Urinary bladder (tissue), 4 donors: ENCODE data around the gene POLA2. TPM values are rescaled to one million over a fixed set of nuclear protein-coding genes. Genes with fewer than 3 reads are reported as not detected.

Experiments used
- DNase-seq: peaks from one replicate; pipeline ENCODE4 v3.0.0-alpha.2; 2015; ENCODE audit errors: extremely low spot score
- H3K27ac ChIP-seq: one replicate; pipeline ENCODE4 v1.5.1; 2013; ENCODE audit warnings: low read depth, mild to moderate bottlenecking, moderate library complexity
- H3K36me3 ChIP-seq: one replicate; pipeline ENCODE4 v1.6.1; 2013; ENCODE audit warnings: mild to moderate bottlenecking, moderate library complexity; ENCODE audit not compliant: insufficient read depth
- H3K4me1 ChIP-seq: one replicate; pipeline ENCODE4 v1.6.1; 2013; ENCODE audit warnings: mild to moderate bottlenecking, moderate library complexity; ENCODE audit not compliant: insufficient read depth
- H3K4me3 ChIP-seq: one replicate; pipeline ENCODE4 v1.5.1; 2013; ENCODE audit warnings: low read depth, low read length
- WGBS: extraction: QIAGEN DNeasy Blood & Tissue Kit; methylation state at CpG from one replicate; pipeline ENCODE4 v1.1.7; 2013; 5-methylcytosine and 5-hydroxymethylcytosine counted together
- polyA plus RNA-seq: library from polyadenylated mRNA; stranded (reverse); fragments of 200-250 nt; gene quantifications from one replicate; pipeline ENCODE4 v1.2.3, GENCODE V29; 2013
- total RNA-seq: library from RNA; depleted of rRNA; stranded (reverse); fragments of >200 nt; gene quantifications from one replicate; pipeline ENCODE4 v1.2.3, GENCODE V29; 2014
- donor health status: healthy with polysubstance abuse.
- donor health status: healthy.

The POLA2 gene
- total and polyA plus RNA-seq, 2 donors: 10.3 to 10.7 TPM

DNA sequence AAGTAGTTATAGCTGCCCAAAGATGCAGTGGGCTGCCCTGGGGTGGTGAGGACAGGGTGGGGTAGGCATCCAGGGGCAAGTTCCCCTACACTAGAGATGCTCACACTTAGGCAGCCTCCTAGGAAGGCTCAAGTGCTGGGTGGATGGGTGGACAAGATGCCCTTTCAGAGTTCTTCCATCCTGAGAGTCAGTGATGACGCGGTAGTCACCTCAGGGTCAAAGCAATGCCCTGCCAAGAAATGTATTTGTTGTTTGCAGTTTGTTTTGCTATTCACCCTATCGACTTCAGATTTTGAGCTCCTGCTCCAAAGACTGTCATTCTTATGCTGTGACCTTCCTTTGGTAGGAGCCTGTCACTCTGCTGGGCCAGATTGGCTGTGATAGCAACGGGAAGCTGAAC, 18.9 kb downstream of the POLA2 start:
- Histone ChIP-seq H3K27ac (no peak overlapping the region), H3K4me3 (no peak overlapping the region), H3K4me1 (no peaks in the 10 kb centered on the region), H3K36me3 (no peaks in the 10 kb centered on the region)
- WGBS: 92% methylated on average over 4 of the region's 4 CpGs
- DNase-seq: no peak

DNA sequence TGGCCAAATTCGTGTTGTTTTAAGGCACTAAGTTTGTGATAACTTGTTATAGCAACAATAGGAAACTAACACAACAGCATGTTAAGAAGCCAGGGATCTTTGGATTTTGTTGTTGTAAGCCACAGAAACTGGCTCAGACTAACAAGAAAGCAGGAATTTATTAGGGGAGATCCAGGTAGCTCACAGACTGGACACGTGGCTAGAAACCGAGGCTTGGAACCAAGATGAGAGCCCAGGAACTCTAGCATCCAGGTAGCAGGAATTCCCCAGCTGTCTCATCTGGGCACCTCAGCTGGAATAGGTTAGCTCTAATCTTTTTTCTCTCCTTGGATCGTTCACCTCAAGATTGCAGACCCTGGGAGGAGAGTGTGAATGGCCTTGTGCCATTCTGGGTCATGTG, 24.9 kb downstream of the POLA2 start:
- H3K4me1 ChIP-seq: peaks cover 3% of the 10 kb centered on the region
- H3K27ac ChIP-seq: no peak overlapping the region
- no peak for DNase-seq
- no peak overlapping the region for H3K4me3 ChIP-seq
- H3K36me3 ChIP-seq: no peaks in the 10 kb centered on the region
- WGBS: 87% methylated on average over 4 of the region's 4 CpGs

DNA sequence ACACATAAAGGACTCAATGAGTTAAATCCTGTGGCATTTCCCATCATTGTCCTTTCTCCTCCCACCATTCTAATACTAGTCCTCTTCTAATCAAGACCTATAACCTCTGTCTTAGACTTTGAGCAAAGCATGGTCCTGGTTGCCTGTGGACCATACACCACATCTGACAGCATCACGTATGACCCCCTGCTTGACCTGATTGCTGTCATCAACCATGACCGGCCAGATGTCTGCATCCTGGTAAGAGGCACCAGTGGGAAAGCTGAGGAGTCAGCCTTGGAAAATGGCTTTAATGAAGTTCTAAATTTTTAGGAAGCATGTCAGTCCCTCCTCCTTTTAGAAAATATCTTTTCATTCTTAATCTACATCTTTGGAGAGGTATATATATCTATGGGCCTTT, 25.8 kb downstream of the POLA2 start:
- no peak for DNase-seq
- Histone ChIP-seq H3K4me3 (no peak overlapping the region), H3K36me3 (no peaks in the 10 kb centered on the region), H3K27ac (no peak overlapping the region), H3K4me1 (peaks cover 3% of the 10 kb centered on the region)
- WGBS: 91% methylated on average over 2 of the region's 2 CpGs

DNA sequence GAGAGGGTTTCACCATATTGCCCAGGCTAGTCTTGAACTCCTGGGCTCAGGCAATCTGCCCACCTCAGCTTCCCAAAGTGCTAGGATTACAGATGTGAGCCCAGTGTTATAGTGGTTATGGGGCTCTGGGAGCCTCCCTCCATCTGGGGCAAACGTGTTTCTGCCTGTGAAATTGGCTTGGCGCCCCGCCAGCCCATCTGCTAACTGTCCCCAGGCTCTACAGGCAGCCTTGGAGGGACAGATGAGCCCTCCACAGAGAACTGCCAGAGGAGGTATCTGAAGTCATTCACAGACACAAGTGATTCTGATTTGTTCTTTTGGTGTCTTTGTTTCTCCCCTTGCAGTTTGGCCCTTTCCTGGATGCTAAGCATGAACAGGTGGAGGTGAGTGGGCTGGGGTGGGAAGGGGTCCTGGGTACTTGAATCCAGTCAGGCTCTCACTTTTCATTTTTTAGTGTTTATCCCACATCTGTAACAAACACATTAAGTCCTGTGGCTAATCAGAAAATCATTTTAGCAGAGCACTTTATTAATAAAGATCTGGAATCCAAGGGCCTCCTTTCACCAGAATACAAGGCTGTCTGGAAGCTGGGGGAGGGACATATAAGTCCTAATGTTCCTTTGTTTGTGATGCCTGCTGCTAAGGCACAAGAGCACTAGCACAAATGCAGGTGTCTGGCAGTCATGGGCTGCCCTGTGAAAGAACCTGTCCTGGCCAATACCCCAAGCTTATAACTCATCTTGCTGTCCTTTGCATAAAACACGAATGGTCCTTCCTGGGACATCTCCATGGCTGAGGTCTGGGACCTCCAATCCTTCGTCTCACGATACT, 27.2 kb downstream of the POLA2 start:
- Histone ChIP-seq H3K4me3 (no peak overlapping the region), H3K36me3 (no peaks in the 10 kb centered on the region), H3K4me1 (peaks cover 3% of the 10 kb centered on the region), H3K27ac (no peak overlapping the region)
- WGBS: 68% methylated on average over 6 of the region's 6 CpGs
- DNase-seq: no peak

DNA sequence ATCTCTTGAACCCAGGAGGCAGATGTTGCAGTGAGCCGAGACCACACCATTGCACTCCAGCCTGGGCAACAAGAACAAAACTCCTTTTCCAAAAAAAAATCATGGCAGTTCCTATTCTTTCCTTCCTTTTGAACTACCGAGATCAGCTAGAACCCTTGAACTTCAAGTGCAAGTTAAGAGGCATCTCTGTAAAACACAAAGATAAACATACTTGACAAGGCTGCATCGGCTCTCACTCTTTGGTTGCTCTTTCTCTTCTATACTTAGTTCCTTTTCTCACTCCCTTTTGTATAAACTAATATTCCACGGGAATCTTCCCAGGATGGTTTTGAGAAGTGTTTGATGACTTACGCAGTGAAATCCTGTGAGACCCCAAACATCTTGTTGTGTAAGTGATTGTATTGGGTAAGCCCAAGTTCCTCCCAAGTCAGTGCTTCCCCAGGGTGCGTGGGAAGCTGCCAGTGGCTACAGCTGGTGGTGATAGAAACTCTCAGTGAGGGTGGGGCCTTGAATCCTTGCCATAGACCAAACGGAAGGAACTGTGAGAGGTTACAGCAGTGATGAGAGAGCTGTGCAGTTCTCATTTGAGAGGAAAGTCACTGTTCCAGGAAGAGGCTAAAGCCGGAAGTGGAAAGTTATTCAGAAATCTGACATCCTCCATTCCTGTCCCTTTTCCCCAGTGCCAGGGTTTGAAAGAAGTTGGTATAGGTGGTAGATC, 28.8 kb downstream of the POLA2 start:
- Histone ChIP-seq H3K4me3 (no peak overlapping the region), H3K27ac (peak overlapping the region; percentile 91), H3K4me1 (peaks cover 3% of the 10 kb centered on the region), H3K36me3 (no peaks in the 10 kb centered on the region)
- WGBS: 19% methylated on average over 8 of the region's 8 CpGs
- no peak for DNase-seq

DNA sequence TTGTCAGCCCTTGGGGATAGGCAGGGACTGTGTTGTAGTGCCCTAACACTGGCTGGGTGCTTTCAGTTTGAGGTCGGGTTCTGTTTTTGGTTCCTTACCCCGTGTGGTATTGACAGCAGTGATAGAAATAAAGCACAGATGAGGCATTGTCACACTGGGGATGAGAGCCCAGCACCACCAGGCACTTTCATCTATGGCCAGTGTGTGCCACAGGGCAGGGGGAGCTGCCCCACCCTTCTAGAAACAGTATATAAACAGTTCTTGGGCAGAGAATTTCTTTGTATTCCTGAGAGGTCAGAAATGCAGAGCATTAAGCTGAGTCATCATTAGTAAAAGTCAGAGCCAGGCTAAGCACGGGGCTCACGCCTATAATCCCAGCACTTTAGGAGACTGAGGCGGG, 29.9 kb downstream of the POLA2 start:
- no peak for DNase-seq
- Histone ChIP-seq H3K36me3 (no peaks in the 10 kb centered on the region), H3K27ac (peak overlapping the region; percentile 91), H3K4me3 (no peak overlapping the region), H3K4me1 (peaks cover 5% of the 10 kb centered on the region)
- WGBS: 16% methylated on average over 5 of the region's 5 CpGs

DNA sequence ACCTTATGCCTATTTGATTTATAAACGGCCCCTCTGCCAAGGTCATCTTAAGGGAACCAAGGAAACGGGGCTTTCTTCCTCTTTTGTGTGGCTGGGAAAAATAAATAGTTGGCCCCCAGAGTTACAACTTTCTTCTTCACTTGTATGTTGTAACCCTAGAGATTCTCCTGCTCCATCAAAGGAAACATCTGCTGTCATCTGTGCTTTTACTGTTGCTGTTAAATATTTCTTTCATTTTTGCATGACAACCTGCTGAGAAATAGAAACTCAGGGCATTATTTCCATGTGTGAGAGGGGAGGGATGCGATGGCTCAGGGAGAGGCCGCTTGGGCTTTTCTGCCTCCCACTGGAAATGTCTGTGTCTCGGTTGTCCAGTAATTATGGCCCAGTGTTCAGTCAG, 31.1 kb downstream of the POLA2 start:
- no peak for DNase-seq
- Histone ChIP-seq H3K4me3 (no peak overlapping the region), H3K27ac (no peak overlapping the region), H3K36me3 (no peaks in the 10 kb centered on the region), H3K4me1 (peaks cover 5% of the 10 kb centered on the region)
- WGBS: 47% methylated on average over 5 of the region's 5 CpGs

DNA sequence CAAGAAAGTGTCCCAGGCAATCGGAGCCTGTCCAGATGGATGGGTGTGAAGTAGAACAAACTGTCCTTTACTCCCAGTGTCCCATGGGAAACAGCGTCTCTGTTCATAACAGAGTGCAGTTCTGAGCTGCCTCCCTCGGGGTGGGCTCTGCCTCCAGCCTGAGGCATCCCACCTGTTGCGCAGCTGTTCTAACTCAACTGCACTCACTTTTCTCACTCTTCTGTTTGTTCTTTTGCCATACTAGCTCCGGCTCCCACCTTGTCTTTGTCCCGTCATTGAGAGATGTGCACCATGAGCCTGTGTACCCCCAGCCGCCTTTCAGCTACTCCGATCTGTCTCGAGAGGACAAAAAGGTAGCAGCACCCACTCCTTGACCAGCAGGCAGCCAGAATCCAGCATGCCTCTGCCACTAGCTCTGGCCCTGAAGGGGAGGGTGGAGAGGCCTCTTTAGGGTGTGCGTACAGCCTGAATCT, 32.2 kb downstream of the POLA2 start:
- Histone ChIP-seq H3K4me3 (no peak overlapping the region), H3K36me3 (no peaks in the 10 kb centered on the region), H3K4me1 (peaks cover 5% of the 10 kb centered on the region), H3K27ac (peak overlapping the region; percentile 77)
- no peak for DNase-seq
- WGBS: 40% methylated on average over 10 of the region's 10 CpGs

DNA sequence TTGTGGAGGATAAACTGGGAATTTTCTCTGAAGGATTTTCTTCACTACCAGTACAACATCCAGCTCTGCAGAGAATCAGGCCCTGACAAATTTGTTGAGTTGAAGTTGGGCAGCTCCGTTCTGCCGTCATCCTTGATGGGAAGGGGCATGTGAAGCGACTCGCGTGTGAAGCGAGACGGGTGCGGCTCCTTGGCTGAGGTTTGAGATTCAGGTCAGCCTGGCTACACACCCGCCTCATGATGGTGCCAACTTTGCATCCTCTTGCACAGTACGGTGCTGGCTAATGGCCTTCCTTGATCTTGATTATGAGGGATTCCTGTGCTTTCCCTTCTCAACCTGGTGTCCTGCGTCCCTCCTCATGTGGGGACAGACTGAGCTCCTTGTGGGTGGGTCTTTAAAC, 33.2 kb downstream of the POLA2 start:
- Histone ChIP-seq H3K4me1 (peaks cover 5% of the 10 kb centered on the region), H3K27ac (no peak overlapping the region), H3K36me3 (no peaks in the 10 kb centered on the region), H3K4me3 (no peak overlapping the region)
- no peak for DNase-seq
- 52% methylated on average over 11 of the region's 11 CpGs for WGBS

DNA sequence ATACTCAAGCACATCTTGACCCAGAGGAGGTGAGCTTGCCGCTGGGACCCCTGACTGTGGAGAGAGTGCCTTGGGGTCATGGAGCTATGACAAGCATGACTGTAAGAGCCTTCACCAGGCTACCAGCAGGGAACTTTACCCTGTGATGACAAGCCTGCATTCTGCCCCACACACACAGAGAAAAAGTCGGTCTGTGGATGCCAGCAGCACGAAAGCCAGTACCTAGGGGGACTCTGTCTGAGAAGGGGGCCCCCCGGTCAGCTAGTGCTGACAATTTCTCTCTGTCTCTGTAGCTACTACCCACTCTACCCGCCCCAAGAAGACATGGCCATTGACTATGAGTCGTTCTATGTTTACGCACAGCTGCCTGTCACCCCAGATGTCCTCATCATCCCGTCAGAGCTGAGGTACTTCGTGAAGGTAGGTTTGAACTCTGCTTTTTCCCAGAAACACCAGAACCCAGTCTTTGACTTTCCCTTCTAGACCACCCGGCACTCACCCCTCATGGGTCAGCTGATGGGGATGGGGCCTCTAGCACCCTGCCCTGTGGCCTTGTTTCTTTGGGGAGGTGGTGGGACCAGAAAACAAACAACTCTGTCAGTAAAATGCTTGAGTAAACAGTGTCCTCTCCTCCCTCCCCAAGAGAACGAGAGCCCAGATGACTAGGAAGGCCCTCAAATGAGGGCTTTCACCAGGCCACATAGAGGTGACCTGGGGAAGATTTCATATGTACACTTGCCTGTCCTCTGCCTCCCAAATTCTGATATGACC, 34.0 kb downstream of the POLA2 start:
- peak overlapping the region; percentile 82 for H3K27ac ChIP-seq
- DNase-seq: no peak
- H3K4me1 ChIP-seq: peaks cover 5% of the 10 kb centered on the region
- H3K36me3 ChIP-seq: no peaks in the 10 kb centered on the region
- 80% methylated on average over 11 of the region's 11 CpGs for WGBS
- H3K4me3 ChIP-seq: no peak overlapping the region

DNA sequence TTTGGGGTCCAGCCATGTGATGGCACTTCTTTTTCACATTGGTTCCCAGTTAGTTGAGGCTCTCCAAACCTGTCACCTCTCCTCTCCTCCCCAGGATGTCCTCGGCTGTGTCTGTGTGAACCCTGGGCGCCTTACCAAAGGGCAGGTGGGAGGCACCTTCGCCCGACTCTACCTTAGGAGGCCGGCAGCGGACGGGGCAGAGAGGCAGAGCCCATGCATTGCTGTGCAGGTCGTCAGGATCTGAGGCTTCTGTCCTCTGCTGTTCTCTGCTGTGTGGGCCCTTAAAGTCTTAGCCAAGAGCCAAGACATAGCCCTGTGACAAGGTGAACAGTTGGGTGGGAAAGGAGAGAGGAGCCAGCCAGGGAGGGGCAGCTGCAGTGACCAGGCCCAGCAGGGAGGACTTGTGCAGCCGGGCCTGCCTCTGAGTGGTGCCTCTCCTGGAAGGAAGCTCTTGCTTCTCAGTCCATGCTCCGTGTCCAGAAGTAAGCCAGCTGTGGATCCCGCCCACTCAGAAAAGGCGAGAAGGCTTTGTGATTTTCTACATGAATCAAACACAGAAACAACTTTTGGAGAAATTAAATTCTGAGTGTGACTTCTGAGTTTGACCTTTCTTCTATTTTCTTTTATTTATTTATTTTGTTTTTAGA, 35.4 kb downstream of the POLA2 start:
- no peaks in the 10 kb centered on the region for H3K36me3 ChIP-seq

DNA sequence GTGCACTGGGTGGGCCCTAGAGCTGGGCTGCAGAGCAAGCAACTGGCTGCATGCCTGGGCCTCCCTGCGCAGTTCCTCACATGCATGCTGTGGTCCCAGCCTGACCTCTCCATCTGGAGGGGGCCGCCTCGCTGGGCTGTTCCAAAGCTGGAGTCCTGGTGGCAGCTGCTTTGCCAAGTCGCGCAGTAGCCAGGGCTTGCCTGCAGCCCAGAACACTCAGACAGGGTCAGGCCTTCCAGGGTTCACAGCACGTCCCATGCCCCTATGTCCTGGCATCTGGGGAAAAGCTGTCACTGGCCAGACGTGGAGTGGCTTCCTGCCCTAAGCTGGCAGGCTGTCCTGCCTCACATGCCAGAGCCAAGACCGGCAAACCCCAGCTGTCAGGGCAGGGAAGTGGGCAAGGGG, 36.4 kb downstream of the POLA2 start:
- no peaks in the 10 kb centered on the region for H3K36me3 ChIP-seq
- H3K4me1 ChIP-seq: peaks cover 2% of the 10 kb centered on the region
- 24% methylated on average over 8 of the region's 8 CpGs for WGBS
- peak overlapping the region; percentile 25 for H3K27ac ChIP-seq
- no peak for DNase-seq
- H3K4me3 ChIP-seq: no peak overlapping the region

More for the DNA sequence above, 35.4 kb downstream of the POLA2 start:
- Histone ChIP-seq H3K4me3 (no peak overlapping the region), H3K4me1 (peaks cover 2% of the 10 kb centered on the region), H3K27ac (peak overlapping the region; percentile 69)
- no peak for DNase-seq
- 66% methylated on average over 12 of the region's 12 CpGs for WGBS

DNA sequence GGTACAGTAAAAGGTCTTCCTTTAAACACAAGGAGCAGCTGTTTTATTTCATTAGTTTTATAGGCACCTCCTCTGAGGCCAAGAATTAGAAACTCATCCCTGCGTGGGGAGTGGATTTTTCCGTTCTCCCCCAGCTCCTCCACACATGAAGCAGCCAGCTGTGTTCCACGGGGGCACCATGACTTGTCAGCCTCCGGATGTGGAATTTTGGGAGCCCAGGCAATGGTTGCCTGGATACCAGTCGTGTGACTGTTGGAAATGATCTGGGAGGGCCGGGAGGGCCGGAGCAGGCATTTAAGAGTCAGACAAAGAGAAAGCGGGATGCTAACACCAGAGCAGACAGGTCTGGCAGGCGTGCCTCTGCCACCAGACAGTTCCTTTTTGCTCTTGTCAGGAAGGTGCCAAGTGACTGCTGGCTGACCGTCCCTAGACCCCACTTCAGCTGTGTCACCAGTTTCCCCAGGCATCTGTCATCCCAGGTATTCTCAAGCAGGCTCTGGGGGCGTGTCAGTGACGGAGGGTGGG, 37.0 kb downstream of the POLA2 start:
- 32% methylated on average over 12 of the region's 12 CpGs for WGBS
- Histone ChIP-seq H3K27ac (peak overlapping the region; percentile 85), H3K4me1 (peaks cover 2% of the 10 kb centered on the region), H3K36me3 (no peaks in the 10 kb centered on the region), H3K4me3 (no peak overlapping the region)
- DNase-seq: no peak
